ENCODE results near the gene FOXA2.

DNA sequence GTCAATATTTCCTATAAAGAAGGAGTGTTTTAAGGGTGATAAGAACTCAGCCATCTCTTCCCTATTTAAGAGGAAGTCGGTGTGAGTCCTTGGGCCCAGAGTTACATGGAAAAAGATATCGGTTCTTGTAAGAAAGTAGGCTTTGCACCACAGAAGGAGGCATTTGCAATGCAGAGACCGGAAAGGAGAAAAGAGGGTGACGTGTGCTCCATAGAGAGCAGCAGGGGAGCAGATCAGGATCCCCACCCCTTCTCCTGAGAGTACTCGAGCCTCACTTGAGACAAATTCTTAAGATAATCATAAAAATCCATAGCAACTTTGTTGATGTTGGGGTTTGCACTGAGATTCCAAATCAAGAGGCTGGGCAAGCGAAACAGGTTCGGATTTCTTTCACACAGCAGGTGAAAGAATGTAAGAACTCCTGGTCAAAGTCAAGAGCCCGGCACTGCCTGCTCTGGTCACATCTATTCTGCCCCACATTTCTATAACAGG, 27.8 kb downstream of the FOXA2 start:
- TF ChIP-seq GATA1 (IDR thresholded peaks at IDR 0.05; ENCODE audit: low read depth, low read length) (no peak), POLR2A (IDR thresholded peaks at IDR 0.05; ENCODE audit: low read length) (no peak)

Data from erythroblast (primary cell).